Measurements from ENCODE around the gene HAGH.

HAGH gene

GRCh38 chr16:1772908-1773702, 53.5 kb downstream of the HAGH start, which contains the start of gene MRPS34:
Gene MRPS34 (minus strand): TSS chr16:1773134. CDS start chr16:1773119, 15 bp downstream.
- peak; percentile 44 to 57 for DNase-seq

DNA sequence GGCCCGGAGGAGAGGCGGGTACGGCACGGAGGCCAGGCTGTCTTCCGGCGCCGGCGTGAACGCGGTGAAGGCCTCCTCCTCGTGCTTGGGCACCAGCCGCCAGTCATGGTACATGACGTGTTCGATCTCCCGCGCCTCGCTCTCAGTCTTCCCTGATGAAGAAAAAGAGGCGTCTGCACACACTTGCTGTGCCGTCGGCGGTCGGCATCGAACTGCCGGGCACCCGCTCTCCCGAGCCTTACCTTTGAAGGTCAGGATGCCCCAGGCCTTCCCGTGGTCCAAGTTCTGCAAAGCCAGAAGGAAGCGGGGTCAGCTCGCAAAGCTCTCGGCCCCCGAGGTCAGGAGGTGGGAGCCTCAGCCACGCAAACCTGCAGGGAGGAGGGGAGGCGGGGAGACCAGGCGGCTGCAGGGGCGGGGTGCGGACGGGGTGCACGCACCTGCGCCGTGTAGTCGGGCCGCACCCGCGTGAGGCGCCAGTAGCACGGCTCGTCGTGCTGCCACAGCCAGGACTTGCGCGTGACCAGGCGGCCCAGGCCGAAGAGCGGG, 54.2 kb downstream of the HAGH start, which contains the start of gene EME2:
Gene EME2 (plus strand): TSS at position 449 of the 546 bp plus-strand sequence. CDS start 418 bp downstream, outside the sequence.
- DNase-seq, result no peak

DNA sequence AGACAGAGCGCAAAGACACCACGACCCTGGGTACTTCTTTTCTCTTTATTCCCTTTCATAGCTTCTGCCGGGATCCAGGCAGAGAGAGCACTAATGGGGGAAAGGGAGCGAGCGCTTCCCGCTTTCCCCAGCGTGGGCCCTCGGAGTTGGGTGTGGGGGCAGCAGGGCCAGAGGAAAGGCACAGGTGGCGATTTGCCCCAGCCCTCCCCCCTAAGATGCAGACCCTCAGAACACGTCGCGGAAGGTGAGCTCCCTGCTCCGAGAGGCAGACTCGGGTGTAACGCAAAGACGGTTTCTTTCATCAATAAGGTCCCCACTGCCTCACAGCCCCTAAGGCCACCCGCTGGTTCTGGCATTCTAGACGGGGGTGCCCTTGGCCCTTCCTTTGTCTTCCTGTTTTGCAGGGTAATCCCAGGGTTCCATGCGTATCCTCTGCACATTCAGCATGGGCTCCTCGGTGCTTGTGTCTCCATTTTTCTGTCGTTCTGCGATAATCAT, 54.7 kb downstream of the HAGH start:
- no peak for DNase-seq

GRCh38 chr16:1771188-1771863, 55.3 kb downstream of the HAGH start, which contains the start of gene NME3:
Gene NME3 (minus strand): TSS chr16:1771543. CDS start chr16:1771534, 9 bp downstream.
- peak; percentile 10 to 39 for DNase-seq

DNA sequence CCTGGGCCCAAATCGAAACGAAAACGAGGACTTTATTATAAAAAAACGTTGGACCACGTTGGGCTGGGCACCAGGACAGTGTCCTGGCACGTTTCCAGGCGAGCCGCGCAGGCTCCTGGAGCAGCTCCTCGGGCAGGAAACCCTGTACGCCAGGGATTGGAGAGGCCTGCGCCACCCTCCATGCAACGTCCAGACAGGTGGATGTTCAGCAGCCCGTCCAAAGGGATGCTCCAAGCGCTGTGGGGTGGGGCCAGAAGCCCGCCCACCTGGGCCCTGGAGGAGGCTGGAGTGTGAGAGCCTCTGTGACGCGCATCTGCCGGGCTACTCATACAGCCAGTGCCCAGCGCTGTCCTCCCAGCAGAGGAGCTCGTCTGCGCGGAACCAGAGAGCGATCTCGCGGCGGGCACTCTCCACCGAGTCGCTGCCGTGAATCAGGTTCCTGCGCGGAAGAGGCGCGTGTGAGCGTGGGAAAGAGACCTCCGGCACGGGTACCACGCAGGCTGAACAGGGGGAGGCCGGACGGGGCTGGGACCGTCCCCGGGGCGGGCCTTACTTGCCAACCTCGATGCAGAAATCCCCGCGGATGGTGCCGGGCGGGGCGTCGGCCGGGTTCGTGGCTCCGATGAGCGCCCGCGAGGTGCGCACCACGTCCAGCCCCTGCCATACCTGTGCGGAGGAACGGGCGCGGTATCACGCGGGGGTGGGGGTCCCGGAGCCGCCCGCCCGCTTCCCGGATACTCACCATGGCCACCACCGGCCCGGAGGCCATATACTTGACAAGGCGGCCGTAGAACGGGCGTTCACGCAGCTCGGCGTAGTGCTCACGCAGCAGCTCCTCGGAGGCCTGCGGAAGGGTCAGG, 56.1 kb downstream of the HAGH start:
- DNase-seq, result no peak

DNA sequence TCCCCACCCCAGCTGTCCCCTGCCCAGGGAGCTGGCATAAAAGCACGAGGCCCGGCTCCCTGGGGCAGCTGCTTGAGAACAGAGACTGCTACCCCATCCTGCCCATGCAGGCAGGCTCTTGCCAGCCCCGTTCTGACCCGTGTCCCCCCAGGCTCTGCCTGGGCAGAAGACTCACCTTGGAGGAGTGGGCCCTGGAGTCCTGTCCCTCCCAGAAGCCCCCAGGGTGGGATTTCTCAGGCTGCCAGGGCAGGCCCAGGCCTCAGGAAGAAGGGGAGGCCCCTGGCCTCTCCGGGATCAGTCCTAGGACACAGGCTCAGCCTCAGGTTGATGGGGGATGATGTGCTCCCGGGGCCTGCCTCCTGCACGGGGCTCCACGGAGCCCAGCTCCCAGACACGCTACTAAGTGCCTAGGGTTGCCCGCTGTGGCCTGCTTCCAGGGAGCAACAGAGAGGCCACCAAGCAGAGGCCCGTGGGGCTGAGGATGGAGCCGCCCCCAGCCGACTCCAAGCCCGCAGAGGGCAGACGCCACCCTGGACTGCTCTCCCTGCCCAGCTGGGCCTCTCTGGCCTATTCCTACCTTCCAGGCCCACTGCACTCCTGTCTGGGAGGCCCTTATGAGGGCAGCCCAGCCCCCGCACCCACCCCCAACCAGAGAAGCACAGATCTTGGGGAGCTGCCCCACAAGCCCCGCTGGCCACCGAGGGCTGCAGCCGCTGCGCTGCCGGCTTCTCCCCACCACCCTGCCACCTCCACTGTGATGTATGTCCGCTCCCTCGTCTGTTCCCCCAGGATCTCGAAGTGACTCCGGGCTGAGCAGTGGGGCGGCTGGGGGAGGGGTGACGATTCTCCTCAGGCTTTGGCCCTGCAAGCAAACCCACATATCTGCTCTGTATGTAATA, 57.0 kb downstream of the HAGH start:
- DNase-seq, result no peak

DNA sequence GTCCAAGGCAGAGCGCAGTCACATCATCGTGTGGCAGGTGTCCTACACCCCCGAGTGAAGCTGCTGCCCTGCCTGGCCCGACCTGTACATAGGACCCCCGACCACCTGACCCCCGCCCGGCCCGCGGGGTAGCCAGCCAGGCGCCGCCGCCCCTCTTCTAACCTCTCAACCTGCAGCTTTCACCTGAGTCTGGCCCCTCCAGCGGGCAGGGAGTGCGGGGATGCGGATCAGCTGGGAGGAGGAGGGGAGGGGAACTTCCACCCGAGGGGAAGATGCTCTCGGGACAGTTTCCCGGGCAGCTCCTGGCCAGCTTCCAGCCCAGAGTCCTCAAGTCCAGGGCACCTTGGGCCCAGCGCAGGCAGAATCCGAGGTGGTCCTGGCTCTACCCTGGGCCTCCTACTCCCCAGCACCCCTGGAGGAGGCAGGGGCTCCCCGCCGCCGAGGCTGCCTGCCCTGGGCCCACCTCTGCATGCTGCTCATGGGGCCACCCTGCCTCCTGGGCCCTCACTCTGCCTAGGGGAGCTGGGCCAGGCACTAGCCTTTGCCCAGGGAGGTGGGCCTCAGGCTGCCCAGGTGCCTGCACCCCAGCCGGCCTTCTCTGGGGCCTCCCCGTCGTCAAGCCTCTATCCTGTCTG, 57.7 kb downstream of the HAGH start:
- no peak for DNase-seq

GRCh38 chr16:1768061-1768766, 58.4 kb downstream of the HAGH start:
- no peak for DNase-seq

DNA sequence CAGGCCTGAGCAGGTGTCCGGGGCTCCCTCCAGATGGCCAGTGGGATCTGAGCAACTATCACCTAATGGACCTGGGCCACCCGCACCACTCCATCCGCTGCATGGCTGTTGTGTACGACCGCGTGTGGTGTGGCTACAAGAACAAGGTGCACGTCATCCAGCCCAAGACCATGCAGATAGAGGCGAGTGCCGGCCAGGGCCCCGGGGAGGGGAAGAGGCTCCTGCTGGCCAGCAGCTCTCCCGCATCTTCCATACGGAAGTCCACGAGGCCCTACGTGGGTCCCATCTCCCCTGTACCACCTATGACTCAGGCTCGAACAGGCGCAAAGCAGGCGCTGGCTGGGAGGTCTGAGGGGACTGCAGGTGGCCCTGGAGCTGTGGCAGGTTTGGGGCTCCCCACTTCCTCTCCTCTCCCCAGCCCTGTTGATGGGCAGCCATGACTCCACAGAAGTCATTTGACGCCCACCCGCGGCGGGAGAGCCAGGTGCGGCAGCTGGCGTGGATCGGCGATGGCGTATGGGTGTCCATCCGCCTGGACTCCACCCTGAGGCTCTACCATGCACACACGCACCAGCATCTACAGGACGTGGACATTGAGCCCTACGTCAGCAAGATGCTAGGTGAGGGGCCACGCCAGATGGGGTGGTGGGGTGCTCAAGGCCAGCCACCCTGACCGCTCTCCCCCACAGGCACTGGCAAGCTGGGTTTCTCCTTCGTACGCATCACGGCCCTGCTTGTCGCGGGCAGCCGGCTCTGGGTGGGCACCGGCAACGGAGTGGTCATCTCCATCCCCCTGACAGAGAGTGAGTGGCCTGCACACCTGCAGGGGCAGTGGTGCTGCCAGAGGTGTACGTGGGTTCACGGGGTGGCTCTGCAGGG, 59.3 kb downstream of the HAGH start:
- no peak for DNase-seq

GRCh38 chr16:1766701-1767100, 59.9 kb downstream of the HAGH start:
- DNase-seq, result no peak

GRCh38 chr16:1766231-1766630, 60.4 kb downstream of the HAGH start:
- no peak for DNase-seq

DNA sequence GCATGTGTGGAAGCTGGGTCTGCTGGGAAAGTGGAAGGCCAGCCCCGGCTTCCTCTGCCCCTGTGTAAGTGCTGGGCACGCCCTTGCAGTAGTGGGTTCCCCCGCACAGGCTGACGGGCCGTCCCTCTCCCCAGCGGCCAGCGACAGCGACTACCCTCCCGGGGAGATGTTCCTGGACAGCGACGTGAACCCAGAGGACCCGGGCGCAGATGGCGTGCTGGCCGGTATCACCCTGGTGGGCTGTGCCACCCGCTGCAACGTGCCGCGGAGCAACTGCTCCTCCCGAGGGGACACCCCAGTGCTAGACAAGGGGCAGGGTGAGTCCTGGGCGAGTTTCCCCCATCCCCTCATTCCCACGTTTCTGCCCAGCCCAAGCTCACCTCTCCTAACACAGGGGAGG, 60.8 kb downstream of the HAGH start:
- DNase-seq, result no peak

DNA sequence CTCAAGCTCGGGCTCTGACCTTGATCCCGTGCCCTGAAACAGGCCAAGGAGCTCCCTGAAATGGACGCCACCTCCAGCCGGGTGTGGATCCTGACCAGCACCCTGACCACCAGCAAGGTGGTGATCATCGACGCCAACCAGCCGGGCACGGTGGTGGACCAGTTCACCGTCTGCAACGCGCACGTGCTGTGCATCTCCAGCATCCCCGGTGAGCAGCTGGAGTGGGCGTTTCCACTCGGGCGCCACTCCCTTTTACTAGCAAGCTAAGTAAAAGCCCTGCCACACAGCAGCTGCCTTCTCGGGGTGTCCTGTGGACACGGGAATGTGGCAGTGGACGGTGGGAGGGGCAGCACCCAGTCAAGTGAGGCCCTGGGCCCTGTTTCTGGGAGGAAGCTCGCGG, 61.7 kb downstream of the HAGH start:
- DNase-seq, result no peak

DNA sequence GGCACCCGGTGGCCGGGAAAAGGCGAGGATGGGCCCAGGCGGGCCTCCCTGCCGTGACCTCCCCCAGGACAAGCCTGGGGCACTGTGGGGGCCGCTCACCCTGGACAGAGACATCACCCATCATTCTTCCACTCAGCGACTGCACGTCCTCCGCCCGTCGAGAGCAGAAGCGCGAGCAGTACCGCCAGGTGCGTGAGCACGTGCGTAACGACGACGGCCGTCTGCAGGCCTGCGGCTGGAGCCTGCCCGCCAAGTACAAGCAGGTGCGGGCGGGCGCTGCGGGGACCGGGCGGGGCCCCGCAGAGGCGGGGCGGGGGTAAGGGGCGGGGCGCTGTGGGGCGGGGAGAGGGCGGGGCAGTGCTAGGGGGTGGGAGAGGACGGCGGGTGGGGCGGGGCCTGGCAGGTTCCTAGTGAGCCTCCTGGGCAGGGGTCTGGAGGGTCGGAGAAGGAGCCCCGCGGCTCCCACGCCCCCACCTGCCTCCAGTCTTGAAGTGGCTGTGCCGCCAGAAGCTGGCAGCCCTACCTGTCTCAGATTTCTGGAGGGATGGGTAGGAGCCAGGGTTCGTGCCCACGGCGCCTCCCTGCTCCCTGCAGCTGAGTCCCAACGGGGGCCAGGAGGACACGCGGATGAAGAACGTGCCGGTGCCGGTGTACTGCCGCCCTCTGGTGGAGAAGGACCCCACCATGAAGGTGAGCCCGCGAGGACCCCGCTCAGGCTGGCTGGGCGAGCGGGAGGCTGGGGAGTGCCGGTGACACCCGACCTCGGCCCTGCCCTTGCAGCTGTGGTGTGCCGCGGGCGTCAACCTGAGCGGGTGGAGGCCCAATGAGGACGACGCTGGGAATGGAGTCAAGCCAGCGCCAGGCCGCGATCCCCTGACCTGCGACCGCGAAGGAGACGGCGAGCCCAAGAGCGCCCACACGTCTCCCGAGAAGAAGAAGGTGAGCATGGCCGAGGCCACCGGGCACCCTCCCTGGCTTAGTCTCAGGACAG, 62.8 kb downstream of the HAGH start:
- DNase-seq, result no peak

- DNase-seq, result no peak
Observed at GRCh38 chr16:1762879-1763520, 63.6 kb downstream of the HAGH start.

- DNase-seq, result no peak
Observed at GRCh38 chr16:1762196-1762878, 64.3 kb downstream of the HAGH start.

DNA sequence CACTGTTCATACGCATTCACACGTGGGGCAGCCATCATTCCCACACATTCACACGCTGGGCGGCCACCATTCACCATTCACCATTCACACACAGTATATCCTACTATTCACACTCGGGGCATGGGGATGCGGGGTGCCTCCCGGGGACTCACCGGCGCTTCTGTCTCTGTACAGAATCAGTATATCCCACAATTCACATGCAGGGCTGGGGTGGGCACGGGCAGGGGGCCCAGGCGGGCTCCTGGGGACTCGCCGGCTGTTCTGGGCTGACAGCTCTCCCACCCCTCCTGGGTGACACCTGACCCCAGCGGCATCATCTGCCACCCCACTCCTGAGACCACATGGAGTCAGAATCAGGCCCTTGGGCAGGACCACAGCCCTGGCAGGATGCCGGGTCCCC, 64.9 kb downstream of the HAGH start:
- DNase-seq, result no peak

All from bone marrow (tissue), 2 donors.